Putamen (tissue), 1 donor: ENCODE results near the gene SDK1.

Experiments
- DNase-seq: peaks from one replicate; pipeline ENCODE4 v3.0.0-alpha.2; 2016; ENCODE audit warnings: low spot score

The SDK1 gene

DNA sequence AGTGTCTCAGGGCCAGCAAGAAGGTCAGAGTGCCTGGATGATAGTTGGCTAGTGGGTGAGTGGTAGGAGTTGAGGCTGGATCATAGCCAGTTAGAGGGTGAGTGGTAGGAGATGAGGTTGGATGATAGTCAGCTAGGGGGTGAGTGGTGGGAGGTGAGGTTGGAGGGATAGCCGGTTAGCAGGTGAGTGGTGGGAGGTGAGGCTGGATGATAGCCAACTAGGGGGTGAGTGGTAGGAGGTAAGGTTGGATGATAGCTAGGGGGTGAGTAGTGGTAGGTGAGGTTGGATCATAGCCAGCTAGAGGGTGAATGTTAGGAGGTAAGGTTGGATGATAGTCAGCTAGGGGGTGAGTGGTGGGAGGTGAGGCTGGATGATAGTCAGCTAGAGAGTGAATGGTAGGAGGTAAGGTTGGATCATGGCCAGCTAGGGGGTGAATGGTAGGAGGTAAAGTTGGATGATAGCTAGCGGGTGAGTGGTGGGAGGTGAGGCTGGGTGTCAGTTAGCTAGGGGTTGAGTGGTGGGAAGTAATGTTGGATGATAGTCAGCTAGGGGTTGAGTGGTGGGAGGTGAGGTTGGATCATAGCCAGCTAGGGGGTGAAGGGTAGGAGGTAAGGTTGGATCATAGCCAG, 226.6 kb downstream of the SDK1 start:
- no peak for DNase-seq

DNA sequence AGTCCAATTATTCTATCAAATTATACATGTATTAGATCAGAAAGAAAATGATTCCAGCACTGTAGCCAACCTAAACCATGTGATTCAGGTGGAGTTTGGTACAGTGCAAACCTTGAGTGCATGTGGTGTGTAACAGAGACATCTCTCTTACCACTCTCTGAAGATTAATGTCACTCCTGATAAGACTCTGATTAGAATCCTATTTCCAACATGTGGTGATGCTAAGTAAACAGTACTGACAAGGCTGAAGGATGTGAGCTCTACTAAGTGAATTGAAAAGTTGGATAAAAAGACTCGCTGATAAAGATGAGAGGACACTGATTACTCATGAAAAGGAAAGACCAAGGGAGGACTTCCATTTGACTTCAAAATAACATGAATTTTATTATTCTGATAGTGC, 232.0 kb downstream of the SDK1 start:
- DNase-seq: no peak

DNA sequence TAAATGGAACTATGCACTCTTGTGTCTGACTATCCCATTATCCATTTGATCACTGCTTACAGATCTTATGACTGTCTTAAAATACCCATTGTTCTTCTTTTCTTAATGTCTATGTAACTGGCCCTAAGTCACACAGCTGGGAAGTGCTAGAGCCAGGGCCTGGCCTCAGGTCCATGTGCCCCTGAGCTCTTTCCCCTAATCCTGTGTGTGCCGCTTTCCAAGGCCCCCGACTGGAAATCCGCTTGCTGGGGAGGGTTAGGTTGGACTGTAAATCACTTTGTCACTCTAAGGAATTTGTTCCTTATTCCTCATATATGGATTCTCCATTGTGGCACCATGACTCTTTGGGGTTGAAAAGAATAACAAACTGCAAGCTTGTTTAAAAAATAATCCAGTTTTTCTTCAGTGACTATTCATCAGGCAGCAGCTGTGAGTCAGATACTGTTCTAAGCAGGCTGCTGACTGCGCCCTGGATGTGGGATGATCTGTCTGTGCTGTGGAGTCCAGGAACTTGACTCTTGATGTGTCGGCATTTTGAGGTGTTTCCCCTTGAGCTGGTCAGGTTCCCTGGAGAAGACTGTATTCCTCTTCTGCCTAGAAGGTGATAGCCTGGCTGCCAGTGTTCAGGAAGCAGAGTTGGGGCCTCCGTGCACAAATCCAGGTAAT, 236.3 kb downstream of the SDK1 start:
- no peak for DNase-seq

DNA sequence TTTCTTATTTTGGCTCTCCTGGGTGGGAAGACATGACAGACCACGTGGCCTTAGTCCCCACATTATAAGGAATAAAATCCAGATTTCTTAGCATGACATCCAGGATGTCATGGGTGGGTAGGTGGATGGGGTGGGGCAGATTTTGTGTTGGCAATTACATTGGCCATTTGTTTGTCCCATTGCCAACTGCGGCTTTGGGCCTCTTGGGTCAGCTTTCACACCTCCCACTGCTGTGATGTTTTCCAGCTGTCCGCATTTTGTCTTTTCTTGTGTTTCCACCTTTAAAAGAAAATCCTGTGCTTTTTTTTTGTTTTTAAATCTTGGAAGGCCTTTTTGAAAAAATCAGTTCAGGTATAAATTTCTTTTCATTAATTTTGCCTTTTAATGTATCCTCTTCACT, 237.0 kb downstream of the SDK1 start:
- no peak for DNase-seq

DNA sequence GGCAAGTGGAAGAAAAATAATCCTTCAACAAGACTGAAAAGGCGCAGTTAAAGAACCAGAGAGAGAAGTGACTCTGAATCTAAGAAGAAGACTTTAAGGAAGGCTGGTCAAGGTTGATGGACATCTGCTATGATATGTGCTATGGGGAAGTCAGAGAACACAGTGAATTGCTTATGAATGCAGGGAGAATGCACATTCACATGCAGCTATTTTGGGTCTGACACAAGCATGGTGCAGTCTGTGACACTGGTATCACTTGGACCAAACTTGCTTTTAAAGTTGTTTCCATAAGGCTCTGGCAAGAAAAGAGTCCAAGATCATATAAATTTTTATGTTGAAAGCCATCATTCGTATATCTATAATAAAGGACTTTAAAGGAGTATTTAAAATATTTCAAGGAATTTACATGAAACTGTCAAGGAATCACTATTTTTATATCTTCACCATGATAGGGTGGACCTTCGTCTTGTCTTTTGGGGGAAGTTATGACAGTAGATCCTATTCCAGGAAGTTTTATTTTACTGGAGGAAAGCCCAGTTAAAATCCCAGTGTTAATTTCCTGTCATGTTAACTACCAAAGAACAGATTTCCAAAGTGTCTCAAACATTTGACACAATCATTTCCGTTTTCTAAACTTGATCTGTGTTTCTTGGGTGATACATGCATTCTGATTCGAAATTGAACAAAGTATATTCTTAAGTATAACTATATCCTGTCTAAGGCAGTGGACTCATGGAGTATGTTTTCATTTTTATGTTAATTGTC, 239.6 kb downstream of the SDK1 start:
- DNase-seq: no peak

DNA sequence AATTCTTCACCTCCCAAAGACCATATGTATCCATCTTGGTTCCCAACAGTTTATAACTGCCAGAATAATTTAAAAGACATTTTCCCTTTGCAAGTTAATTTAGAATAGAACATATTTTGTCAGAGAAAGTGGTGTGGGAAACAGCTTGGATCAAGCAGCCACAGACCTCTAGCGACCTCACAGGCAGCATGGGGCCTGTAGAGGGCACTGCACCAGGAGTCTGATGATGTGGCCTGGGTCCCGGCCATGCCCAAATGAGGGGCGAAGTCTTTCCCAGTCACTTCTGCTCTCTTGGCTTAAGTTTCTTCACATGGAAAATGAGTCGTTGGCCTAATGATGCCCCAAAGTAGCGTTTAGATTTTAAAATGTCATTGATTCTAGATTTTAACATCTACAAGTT, 243.2 kb downstream of the SDK1 start:
- DNase-seq: no peak

DNA sequence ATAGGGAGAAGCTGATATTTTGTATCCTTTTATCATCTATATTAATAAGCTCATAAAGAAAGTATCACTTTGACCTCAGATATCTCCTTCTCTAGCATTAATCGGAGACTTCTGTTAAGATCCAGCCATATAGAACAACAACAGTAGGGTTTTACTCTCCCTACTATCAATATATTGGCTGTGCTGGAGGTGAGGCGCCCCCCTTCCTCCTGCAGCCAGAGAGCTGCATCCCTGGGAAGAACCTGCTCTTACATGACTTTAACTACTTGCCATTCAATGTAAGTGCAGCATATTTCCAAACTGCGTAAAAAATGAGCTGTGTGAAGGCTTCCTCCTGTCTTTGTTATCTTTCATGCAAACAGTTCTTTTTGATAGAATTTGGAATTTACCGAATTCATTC, 247.8 kb downstream of the SDK1 start:
- no peak for DNase-seq

DNA sequence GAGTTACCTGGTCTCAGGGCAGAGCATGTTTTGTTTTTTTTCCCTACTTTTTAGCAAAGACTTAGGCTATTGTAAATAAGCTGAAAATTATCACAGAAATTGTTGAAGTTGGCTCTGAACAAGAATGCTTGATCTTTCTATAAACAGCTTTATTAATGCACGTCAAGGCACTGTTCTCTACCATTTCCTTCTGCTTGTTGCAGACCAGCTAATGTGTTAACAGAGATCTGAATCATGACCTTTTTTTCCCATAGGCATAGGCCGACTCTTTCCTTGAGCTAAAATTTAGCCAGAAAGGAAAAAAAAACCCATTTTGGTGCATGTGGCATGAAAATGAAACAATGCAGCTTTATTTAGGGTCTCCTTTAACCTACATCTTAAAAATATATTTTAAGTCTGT, 248.5 kb downstream of the SDK1 start:
- no peak for DNase-seq

DNA sequence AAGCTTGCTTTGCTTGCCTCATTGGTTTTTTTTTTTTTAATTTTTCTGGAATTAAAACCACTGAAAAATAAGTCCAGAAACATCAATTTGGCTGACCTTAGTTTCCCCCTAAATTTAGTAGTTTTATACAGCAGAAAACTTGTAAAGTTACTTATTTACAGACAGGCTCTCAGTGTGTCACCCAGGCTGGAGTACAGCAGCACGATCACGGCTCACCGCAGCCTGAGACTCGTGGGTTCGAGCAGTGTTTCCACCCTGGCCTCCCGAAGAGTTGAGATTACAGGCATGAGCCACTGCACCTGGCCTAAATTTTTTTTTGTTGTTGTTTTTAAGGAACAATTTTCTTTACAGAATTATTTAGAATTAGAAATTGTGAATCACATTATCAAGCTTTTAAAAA, 250.5 kb downstream of the SDK1 start:
- no peak for DNase-seq

DNA sequence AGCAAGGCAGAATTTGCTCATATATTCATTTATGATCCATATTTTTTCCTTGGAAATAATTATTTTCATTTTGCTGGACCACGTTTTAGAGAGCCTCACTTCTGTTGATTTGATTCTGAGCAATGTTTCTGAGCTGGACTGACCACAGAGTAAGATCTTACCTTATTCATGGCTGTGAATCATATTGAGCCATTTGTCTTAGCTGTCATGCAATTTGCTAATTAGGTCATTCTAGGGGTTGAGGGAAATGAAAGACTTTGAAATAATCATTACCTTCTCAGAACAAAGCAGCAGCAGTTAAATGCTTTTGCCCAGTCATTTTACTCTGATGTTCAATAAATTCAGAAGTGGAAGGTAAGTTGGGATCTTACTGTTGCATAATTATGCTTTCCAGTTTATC, 251.4 kb downstream of the SDK1 start:
- DNase-seq: no peak

DNA sequence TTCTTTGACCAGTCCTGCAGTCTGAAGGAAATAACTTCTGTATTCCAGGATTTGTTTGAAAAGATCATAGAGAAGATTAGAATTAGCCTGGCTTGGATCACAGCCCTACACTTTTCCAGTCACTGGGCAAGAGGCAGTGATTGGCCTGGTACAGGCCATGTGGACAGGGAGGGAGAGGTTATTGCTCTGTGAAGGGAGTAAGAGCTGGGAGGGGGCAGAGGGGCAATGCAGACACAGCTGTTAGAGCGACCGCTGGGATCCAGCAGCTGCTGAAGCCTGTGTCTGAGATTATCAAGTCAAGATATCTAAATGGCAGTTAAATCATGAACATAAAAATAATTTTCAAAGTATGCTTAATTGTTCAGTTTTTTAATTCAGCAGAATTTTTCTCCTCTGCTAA, 257.3 kb downstream of the SDK1 start:
- no peak for DNase-seq

DNA sequence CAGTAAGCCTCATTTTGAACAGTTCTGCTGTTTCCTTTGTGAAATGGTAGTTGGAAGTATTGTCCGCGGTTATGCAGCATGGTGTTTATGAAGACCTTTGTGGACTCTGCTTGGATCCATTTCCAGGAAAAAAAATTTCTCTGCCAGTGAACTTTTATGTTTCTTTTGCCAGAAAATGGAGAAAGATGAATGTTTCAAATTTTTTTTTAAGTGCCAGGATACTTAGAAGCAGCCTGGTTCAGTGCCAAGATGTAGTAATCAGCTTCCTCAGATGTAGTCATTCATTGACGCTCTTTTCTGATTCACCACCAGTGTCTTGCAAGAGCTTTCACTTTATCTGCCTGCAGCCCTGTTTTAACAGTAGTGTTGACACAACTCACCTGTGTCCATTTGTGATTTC, 258.2 kb downstream of the SDK1 start:
- no peak for DNase-seq

DNA sequence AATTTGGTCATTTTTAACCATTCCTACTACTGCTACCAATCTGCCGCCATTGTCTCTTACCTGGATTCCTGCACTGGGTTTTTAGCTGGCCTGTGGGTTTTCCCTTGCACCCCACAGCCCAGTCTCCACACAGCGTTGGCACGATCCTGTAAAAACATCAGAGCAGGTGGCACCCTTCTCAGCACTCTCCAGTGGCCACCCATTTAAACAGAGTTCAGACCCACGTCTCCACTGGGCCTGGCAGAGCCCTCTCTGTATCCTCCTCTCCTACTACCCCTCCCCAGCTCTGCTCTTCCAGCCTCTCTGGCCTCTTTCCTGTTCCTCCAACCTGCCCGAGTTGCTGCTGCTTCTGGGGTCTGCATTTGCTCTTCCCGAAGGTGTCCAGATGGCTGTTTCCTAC, 259.4 kb downstream of the SDK1 start:
- no peak for DNase-seq

DNA sequence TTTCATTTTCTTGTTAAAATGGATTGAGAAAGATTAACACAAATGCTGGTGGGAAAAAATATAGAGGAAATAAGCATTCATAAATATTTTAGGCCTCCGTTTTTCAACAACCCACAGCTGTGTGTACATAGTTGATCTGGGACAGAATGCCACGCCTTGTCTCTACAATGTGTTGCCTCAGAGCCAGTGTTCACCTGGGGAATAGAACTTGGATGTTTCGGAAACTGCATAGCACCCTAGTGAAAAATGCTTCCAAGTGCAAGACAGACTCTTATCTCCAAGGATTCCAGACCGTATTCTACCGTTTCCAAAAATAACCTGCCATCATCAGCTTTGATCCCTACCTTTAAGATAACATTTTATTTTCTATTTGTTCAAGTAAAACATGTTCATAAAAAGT, 260.9 kb downstream of the SDK1 start:
- DNase-seq: no peak

DNA sequence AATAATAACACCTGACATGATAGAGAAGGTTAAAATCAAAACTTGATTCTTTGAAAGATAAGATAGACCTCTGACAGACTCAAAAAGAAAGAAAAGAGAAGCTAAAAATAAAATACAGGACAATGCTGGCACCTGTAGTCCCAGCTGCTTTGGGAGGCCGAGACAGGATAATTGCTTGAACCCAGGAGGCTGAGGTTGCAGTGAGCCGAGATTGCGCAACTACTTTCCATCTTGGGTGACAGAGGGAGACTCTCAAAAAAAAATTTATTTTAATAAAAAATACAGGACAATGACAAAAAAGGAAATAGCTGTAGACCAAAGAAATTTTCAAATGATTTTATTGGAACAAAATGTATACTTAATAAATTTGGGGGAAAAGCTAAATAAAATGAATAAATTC, 263.2 kb downstream of the SDK1 start:
- DNase-seq: no peak

DNA sequence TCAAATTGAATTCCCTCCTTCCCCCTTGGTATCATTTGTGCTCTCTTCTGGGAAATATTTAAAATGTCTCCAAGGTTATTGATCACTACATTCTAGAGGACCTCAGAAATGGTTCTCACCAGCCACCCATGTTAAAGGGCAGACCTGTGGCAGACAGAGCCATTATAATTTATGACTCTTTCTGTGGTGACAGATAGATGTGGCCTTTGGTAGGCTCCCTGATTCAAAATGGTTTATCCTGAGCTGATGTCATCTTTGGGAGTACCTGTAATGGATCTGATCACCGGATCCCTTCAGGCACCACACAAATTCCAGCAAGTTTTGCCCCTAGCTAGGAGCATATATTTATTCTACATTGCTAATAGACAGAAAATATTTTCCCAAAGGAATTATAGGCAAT, 267.5 kb downstream of the SDK1 start:
- DNase-seq: no peak

DNA sequence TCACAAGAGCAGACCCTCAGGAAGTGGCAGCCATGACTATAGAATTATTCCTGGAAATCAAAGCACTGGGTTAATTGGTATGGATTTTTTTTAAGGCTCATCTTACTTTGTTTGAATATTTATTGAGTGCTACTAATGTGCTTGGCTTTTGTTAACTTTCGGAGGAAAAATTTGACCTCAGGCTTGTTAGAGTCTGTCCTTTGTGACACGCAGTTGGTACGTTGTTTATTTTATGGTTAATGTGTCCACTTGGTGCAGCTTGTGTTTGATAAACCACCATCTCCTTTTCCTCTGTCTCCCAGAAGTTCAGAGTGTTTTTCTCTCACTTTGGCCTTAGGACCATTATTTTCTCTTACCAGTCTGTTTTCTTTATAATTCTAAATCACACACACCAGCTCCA, 268.6 kb downstream of the SDK1 start:
- DNase-seq: no peak

DNA sequence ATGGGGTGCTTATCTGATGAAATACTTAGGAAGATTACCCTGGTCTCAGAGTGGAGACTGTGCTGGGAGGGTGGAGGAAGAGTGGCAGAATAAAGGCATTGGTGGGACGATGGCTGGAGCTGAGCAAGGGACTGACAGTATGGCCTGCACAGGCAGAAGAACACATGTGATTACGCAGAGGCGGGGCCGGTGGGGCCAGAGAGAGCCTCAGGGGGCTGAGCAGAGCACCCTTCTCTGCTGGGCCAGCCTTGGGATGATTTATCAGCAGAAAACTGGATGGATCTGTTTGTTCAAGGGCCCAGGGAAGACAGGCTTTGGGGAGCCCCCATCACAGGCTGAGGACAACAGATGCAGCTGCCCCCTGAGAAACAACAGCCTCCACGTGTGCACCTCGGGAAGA, 272.1 kb downstream of the SDK1 start:
- DNase-seq: no peak

DNA sequence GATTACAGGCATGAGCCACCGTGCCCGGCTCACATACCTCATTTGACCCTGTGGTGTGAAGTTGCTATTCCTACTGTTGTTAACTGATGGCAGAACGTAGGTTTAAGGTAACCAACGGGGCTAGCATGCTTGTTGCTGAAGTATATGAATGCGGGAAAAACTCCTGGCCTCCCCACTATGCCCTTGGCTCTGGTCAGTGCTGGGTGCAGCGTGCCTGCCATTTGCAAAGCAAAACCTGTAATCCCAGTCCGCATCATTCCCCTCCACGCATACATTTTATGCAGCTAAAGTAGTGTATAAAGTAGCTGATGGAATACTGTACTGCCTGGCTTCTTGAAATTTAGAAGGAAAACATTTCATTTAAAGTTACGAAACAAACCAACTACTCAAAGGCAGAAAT, 273.3 kb downstream of the SDK1 start:
- no peak for DNase-seq

DNA sequence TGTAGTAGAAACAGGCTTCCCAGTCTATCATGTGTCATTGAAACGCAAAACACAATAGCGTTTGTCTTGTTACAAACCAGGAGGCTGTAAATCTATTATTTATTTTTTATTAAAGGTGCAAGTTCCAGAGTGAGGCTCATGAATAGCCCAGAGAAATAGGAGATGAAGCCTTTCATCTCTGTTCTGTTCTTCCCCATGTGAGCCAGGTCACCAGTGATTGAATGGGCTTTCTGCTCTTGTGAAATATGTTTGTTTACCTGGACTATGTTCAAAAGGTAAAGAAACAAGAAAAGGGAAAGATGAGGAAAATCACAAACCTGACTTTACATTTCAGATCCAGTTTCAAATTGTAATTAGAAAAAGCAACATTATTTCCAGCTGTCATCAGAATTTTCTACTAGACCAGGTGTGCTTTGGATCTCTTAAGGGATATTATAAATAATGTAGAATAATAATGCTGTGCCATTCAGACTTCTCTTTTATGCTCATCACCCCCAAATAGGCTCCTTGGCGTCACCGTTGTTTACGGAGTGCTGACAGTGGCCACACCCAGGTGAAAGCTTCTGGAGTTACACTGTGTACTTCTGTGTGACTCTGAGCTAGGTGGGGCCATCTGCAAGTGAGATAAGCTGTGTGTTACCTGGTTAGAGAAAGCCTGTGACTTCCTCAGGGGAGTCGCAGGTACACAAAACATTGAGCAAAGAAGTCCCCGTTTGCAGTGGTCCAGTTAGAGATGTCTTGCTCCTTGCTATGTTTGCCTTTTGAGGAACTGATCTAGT, 274.9 kb downstream of the SDK1 start:
- no peak for DNase-seq

DNA sequence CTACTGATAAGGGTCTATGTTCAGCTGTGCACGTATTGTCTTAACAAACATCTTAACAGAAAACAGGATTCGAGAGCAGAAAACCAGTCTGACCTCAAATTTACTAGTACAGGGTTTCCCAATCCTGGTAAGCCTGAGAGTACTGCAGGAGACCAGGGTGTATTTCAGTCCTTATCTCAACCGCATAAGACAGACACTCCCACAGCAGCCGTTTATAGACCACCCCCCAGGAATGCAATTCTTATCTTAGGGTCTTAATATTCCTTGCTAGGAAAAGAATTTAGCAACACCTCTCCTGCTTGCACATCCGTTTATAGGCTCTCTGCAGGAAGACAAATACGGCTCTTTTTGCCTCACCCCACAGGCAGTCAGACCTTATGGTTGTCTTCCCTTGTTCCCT, 277.3 kb downstream of the SDK1 start:
- no peak for DNase-seq

DNA sequence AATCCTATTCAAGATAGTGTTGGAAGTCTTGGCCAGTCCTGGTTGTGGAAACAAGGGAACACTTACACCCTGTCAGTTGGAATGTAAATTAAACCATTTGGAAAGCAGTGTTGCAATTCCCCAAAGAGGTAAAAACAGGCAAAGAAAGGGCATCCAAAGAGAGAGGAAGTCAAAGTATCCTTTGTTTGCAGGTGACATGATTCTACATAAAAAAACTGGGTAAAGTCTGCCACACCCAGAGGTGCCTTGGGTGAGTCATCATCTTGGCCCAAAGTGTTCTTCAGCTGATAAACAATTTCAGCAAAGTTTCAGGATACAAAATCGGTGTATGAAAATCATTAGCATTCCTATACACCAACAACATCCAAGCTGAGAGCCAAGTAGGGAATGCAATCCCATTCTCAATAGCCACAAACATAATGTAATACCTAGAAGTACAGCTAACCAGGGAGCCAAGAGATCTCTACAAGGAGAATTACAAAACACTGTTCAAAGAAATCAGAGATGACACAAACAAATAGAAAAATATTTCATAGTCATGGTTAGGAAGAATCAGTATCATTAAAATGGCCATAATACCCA, 278.7 kb downstream of the SDK1 start:
- DNase-seq: no peak
